Tongue (tissue), 3 donors: ENCODE data around the gene ARHGAP21. TPM values are rescaled to one million over a fixed set of nuclear protein-coding genes. Genes with fewer than 3 reads are reported as not detected.

ENCODE experiments used
- DNase-seq: peaks from one replicate; pipeline ENCODE4 v3.0.0-alpha.2; 2015
- small RNA-seq: library from RNA; depleted of rRNA; stranded (forward); fragments of <200 nt; gene quantifications from one replicate; pipeline ENCODE3, GENCODE V24; 2014; ENCODE audit warnings: low replicate concordance
- total RNA-seq: library from RNA; depleted of rRNA; stranded (reverse); fragments of >200 nt; gene quantifications from one replicate; pipeline ENCODE4 v1.2.3, GENCODE V29; 2014

ARHGAP21 gene
- total RNA-seq, 1 donor from 2014 or later: 85.6 TPM

DNA sequence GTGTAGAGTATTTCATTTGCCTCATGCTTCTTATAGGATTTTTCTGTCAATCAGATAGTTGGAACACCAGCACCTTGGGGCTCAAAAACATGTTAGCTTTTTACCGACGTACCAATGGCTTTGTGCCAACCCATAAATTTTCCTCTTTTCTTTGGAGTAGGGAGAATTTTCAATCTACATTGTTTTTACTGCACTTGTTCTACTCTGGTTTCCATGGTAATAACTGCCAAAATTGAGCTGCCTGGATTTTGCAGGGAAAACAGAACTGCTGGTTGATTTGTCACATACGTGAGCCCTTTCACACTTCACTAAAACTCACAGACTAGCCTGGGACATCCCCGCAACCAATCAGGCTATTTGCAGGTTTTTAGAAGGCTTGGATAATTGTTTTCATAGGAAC, 189.7 kb downstream of the ARHGAP21 start:
- no peak for DNase-seq

Small RNAs within 50 kb of the gene (small RNA-seq; reads per million reads assigned to genes)
- gene RNA5SP305: not detected

Other genes starting within 250 kb of the ARHGAP21 start
- 15.4 TPM for gene PRTFDC1, start 228.7 kb upstream of the ARHGAP21 start, total RNA-seq